Measurements from ENCODE around the gene TMEM62. TPM values are rescaled to one million over a fixed set of nuclear protein-coding genes. Genes with fewer than 3 reads are reported as not detected.

Gene TMEM62
- total and polyA plus RNA-seq, 9 of the 15 experiments (the other 6 are each of a cell fraction or from before 2014, with no cell fraction given), result 4.4 to 16.6 (median 11.1) TPM

GRCh38 chr15:43096411-43096810 lies 37.0 kb upstream of the TMEM62 start:
- 84% methylated on average over 6 of the region's 6 CpGs for WGBS (ENCODE audit: insufficient coverage, low coverage, missing lambda C conversion rate)
- ChIA-PET POLR2A (no interaction called here), CTCF (ENCODE audit: low intra/inter-chr PET ratio) (no interaction called here)
- Histone ChIP-seq H3K4me1 (replicated peaks in 1 of 2; ENCODE audit: control insufficient read depth in 2 of 2, insufficient read depth in 2 of 2, low read length in 2 of 2) (peaks cover 11 to 32% of the 10 kb centered on the region in 2 experiments), H3K9me1 (ENCODE audit: control insufficient read depth, insufficient read depth, low read length) (no peaks in the 10 kb centered on the region), H3K36me3 (ENCODE audit: control insufficient read depth, insufficient read depth, low read length) (peaks cover 49% of the 10 kb centered on the region), H3K9ac (ENCODE audit: insufficient read depth in 1 of 2, low read depth in 2 of 2, low read length in 2 of 2) (no peak overlapping the region), H3K27me3 (ENCODE audit: control insufficient read depth in 2 of 2, insufficient read depth in 2 of 2, low read length in 2 of 2) (no peaks in the 10 kb centered on the region), H3K4me2 (ENCODE audit: insufficient read depth, low read length) (no peak overlapping the region), H3K27ac (ENCODE audit: extremely low read depth, low read depth, low read length) (no peak overlapping the region), H3K9me3 (replicated peaks; ENCODE audit: control insufficient read depth, insufficient read depth, low read depth, low read length) (no peaks in the 10 kb centered on the region), H3K79me2 (ENCODE audit: control insufficient read depth, insufficient read depth, low read length) (peaks cover 87% of the 10 kb centered on the region), H3K4me3 (no peak overlapping the region), H4K20me1 (replicated peaks; ENCODE audit: control insufficient read depth, insufficient read depth, low read length) (no peaks in the 10 kb centered on the region), H2AFZ (ENCODE audit: low read depth, low read length) (no peak overlapping the region)
- no TSS peak for BruUV-seq (replicated peaks)
- DNase-seq (ENCODE audit: extremely low read depth in 1 of 4, low spot score in 3 of 4) (no peak), ATAC-seq (no peak), FAIRE-seq (no peak)
- in situ Hi-C loops (cut with MboI), result no loop called here
- no peak for TF ChIP-seq ZNF518B (CRISPR knock-in tag; IDR thresholded peaks at IDR 0.05)
- intact Hi-C loops (cut with micrococcal nuclease), result no loop called here

Data from K562 (cell line).